Left ventricle myocardium inferior (tissue), 1 donor: ENCODE measurements around the gene NHSL1. TPM values are rescaled to one million over a fixed set of nuclear protein-coding genes. Genes with fewer than 3 reads are reported as not detected.

Experiments used
- DNase-seq: peaks from one replicate; pipeline ENCODE4 v3.0.0-alpha.2; 2020
- H3K27ac ChIP-seq: fragments of 200-600 bp; replicated peaks from 2 replicates; pipeline ENCODE4 v1.8.0; 2021
- H3K27me3 ChIP-seq: fragments of 200-600 bp; 2 replicates; pipeline ENCODE4 v1.8.0; 2021; ENCODE audit warnings: low read depth
- H3K36me3 ChIP-seq: fragments of 200-600 bp; 2 replicates; pipeline ENCODE4 v1.8.0; 2021
- H3K4me1 ChIP-seq: fragments of 200-600 bp; 2 replicates; pipeline ENCODE4 v1.8.0; 2021
- H3K4me3 ChIP-seq: fragments of 200-600 bp; 2 replicates; pipeline ENCODE4 v1.8.0; 2021; ENCODE audit warnings: mild to moderate bottlenecking, moderate library complexity
- H3K9me3 ChIP-seq: fragments of 200-600 bp; replicated peaks from 2 replicates; pipeline ENCODE4 v1.8.0; 2021
- CTCF ChIP-seq: fragments of 200-600 bp; IDR thresholded peaks from 2 replicates; pipeline ENCODE4 v1.8.0; 2021; ENCODE audit warnings: antibody characterized with exemption, mild to moderate bottlenecking, borderline replicate concordance
- intact Hi-C: fragments of 100-400 bp; cut with micrococcal nuclease; formaldehyde crosslinking; loops from one replicate; pipeline ENCODE4 v1.11.0; 2022
- total RNA-seq: library from RNA; stranded (reverse); fragmentation: NEBNext Ultra II Directional; extraction: Animal tissue kit (Norgen Biotek cat#: 25700); gene quantifications from one replicate; pipeline ENCODE4 v1.2.1, GENCODE V29; 2021
- donor health status: DM: no; HTN: yes; CAD: no; lungs with severe emphysema.

Gene NHSL1
- total RNA-seq, 1 donor from 2014 or later = 44.7 TPM

GRCh38 chr6:138416206-138416605 is 83.1 kb downstream of the NHSL1 start:
- H3K36me3 ChIP-seq = peaks cover 55% of the 10 kb centered on the region
- H3K27me3 ChIP-seq = no peaks in the 10 kb centered on the region
- H3K4me1 ChIP-seq = peaks cover 17% of the 10 kb centered on the region
- intact Hi-C loops = no loop called here
- TF ChIP-seq CTCF = no peak
- no peaks in the 10 kb centered on the region for H3K9me3 ChIP-seq
- no peak for DNase-seq
- no peak overlapping the region for H3K27ac ChIP-seq
- no peak overlapping the region for H3K4me3 ChIP-seq

DNA sequence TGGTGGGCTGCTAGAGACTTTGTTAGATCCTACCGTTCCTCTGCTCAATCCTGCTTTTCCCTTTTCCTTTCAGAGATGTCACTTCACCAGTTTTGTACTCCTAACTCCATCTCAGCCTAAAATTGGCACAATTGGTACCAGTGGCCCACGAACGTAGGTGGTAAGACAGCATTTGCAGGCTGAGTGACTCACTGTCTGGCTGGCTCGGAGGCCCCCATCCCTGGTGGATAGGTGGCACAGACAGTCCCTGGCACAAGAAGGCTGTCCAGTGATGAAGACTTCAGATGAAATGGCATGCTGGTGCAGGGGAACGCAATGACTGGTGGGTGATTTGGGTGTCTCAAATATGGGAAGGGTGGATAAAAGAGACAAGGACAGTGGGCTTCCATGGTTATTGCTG is 84.2 kb downstream of the NHSL1 start:
- no peaks in the 10 kb centered on the region for H3K27me3 ChIP-seq
- H3K4me3 ChIP-seq = no peak overlapping the region
- peaks cover 57% of the 10 kb centered on the region for H3K36me3 ChIP-seq
- no peak overlapping the region for H3K27ac ChIP-seq
- intact Hi-C loops = no loop called here
- TF ChIP-seq CTCF = no peak
- no peak for DNase-seq
- peaks cover 17% of the 10 kb centered on the region for H3K4me1 ChIP-seq
- no peaks in the 10 kb centered on the region for H3K9me3 ChIP-seq

DNA sequence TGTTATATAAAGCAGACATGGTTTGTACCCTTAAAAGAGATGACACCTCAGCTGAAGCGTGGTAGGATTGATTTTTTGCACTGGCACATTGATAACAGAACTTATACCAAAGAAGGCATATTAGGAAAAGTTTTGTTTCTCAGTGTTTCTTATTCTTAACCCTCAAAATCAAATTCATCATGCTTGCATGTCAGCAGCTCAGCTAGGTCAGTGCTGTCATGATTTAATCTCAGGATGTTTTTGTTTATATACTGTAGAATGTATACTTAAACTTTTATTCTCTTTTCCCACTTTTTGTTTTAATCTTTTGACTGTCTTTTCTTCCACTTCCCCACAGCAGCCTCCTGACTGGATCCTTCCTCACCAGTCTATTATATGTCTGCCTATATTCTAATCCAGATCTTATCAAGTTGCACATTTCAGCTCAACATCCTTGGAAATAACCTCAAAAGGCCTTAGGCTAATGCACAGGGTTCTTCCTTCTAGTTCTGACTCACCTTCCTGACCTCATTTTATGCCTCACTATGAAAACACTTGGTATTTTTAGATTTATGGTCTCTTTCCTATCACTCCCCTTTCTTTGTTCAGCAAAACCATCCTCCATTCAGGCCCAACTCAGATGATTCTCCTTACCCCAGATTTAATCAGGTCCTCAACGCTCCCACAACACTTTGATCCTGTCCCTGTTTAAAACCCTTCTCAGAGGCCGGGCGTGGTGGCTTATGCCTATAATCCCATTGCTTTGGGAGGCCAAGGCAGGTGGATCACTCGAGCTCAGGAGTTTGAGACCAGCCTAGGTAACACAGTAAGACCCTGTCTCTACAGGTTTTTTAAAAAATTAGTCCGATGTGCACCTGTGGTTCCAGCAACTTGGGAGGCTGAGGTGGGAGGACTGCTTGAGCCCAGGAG is 88.1 kb downstream of the NHSL1 start:
- Histone ChIP-seq H3K9me3 (no peaks in the 10 kb centered on the region), H3K27ac (no peak overlapping the region), H3K27me3 (no peaks in the 10 kb centered on the region), H3K36me3 (peaks cover 76% of the 10 kb centered on the region), H3K4me3 (no peak overlapping the region), H3K4me1 (peaks cover 23% of the 10 kb centered on the region)
- no peak for DNase-seq
- intact Hi-C loops = no loop called here
- TF ChIP-seq CTCF = no peak

DNA sequence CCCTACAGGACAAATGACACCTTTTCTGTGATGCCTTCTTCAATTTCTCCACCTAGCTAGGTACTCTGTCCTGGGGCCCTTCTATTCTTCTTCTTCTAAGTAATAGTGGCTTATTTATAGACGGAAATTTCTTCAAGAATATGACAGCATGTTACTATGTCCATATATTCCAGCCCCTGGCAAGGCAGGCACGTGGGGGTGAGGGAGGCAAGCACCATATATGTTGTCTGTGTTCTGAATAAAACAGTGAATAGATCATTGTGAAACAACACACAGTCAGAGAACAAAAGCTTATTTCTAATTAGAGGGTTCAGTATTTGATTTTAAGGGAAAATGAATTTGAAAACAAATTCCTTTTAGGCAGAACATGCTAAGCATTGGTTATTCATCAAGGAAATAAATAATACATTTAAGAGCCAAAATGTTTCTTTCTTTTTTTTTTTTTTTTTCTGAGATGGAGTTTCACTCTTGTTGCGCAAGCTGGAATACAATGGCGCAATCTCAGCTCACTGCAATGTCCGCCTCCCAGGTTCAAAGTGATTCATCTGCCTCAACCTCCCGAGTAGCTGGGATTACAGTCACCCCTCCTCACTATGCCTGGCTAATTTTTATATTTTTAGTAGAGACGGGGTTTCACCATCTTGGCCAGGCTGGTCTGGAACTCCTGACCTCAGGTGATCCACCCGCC is 89.1 kb downstream of the NHSL1 start:
- no peak for DNase-seq
- intact Hi-C loops = no loop called here
- TF ChIP-seq CTCF = no peak
- peaks cover 82% of the 10 kb centered on the region for H3K36me3 ChIP-seq
- H3K4me1 ChIP-seq = peaks cover 18% of the 10 kb centered on the region
- H3K4me3 ChIP-seq = no peak overlapping the region
- H3K27ac ChIP-seq = no peak overlapping the region
- H3K27me3 ChIP-seq = no peaks in the 10 kb centered on the region
- no peaks in the 10 kb centered on the region for H3K9me3 ChIP-seq

- H3K4me1 ChIP-seq = peaks cover 34% of the 10 kb centered on the region
- peaks cover 56% of the 10 kb centered on the region for H3K36me3 ChIP-seq
- intact Hi-C loops = loop anchor here (10.0 kb wide), 1 partner anchor 292 kb away; no protein-coding TSS in a partner anchor
- H3K27ac ChIP-seq = no peak overlapping the region
- TF ChIP-seq CTCF = no peak
- no peak overlapping the region for H3K4me3 ChIP-seq
- H3K27me3 ChIP-seq = no peaks in the 10 kb centered on the region
- no peak for DNase-seq
- no peaks in the 10 kb centered on the region for H3K9me3 ChIP-seq
Observed at GRCh38 chr6:138406443-138406842, 92.9 kb downstream of the NHSL1 start.
